H1 (cell line): ENCODE data around the gene PDE4B. TPM values are rescaled to one million over a fixed set of nuclear protein-coding genes. Genes with fewer than 3 reads are reported as not detected.

ENCODE experiments used
- CTCF ChIA-PET: fragments of 300-600 bp; sonication (Branson Sonifier 250); formaldehyde crosslinking; loops from one replicate; lab custom pipeline; 2021; ENCODE audit not compliant: partially characterized antibody; lab: Charles Lee
- POLR2A ChIA-PET: fragments of 300-600 bp; sonication (Branson Sonifier 250); formaldehyde crosslinking; loops from one replicate; lab custom pipeline; 2021; ENCODE audit warnings: inconsistent platforms; ENCODE audit not compliant: partially characterized antibody; lab: Charles Lee
- DNase-seq, 2 experiments: peaks; one replicate each; pipeline versions ENCODE4 v3.0.0 to v3.0.0-alpha.2; 2010 to 2022; ENCODE audit warnings: low spot score in 2 of 2, low read depth in 1 of 2, mixed read lengths in 1 of 2
- FAIRE-seq: peaks from 2 replicates; lab custom pipeline; 2011; peaks lifted over from hg19 to GRCh38; lab: Jason Lieb, UNC
- H2AFZ ChIP-seq: 2 replicates; pipeline ENCODE4 v1.8.1; 2012; ENCODE audit warnings: low read length, inconsistent platforms
- H2AK5ac ChIP-seq: 2 replicates; pipeline ENCODE4 v1.6.1; 2013; ENCODE audit warnings: low read depth, low read length
- H2BK120ac ChIP-seq: replicated peaks from 2 replicates; pipeline ENCODE3; 2013; ENCODE audit warnings: low read depth, low read length, inconsistent platforms
- H2BK12ac ChIP-seq: 2 replicates; pipeline ENCODE4 v1.6.1; 2013; ENCODE audit warnings: low read depth, low read length
- H2BK15ac ChIP-seq: 2 replicates; pipeline ENCODE4 v1.6.1; 2013; ENCODE audit warnings: low read length
- H2BK20ac ChIP-seq: 2 replicates; pipeline ENCODE4 v1.6.1; 2013; ENCODE audit warnings: low read length
- H2BK5ac ChIP-seq: 2 replicates; pipeline ENCODE4 v1.6.1; 2013; ENCODE audit warnings: low read depth, low read length
- H3K14ac ChIP-seq: 2 replicates; pipeline ENCODE4 v1.6.1; 2013; ENCODE audit warnings: inconsistent platforms; ENCODE audit not compliant: insufficient read length
- H3K18ac ChIP-seq: 2 replicates; pipeline ENCODE4 v1.6.1; 2013; ENCODE audit warnings: low read length; ENCODE audit errors: extremely low read depth
- H3K23ac ChIP-seq: 2 replicates; pipeline ENCODE4 v1.6.1; 2013; ENCODE audit warnings: inconsistent platforms; ENCODE audit not compliant: insufficient read length
- H3K23me2 ChIP-seq: 2 replicates; pipeline ENCODE4 v1.6.1; 2013; ENCODE audit warnings: low read depth, low read length
- H3K27ac ChIP-seq: 2 replicates; pipeline ENCODE4 v1.6.1; 2011; ENCODE audit warnings: low read depth, low read length, inconsistent platforms
- H3K27me3 ChIP-seq, 4 experiments: replicated peaks in 1 of 4; 1 replicate in 1 of 4; 2 replicates in 3 of 4; pipeline versions ENCODE4 v1.6.1 to v1.8.1; 2011 to 2013; ENCODE audit warnings: low read length in 3 of 4, mild to moderate bottlenecking in 3 of 4, inconsistent platforms in 2 of 4, mixed read lengths in 2 of 4, moderate library complexity in 1 of 4; ENCODE audit not compliant: control insufficient read depth in 3 of 4, insufficient read depth in 3 of 4; ENCODE audit errors: extremely low read depth in 1 of 4
- H3K36me3 ChIP-seq, 4 experiments: 2 replicates each; pipeline versions ENCODE4 v1.6.1 to v1.8.1; 2011 to 2013; ENCODE audit warnings: mild to moderate bottlenecking in 4 of 4, low read length in 3 of 4, moderate library complexity in 2 of 4, control low read depth in 1 of 4, inconsistent platforms in 1 of 4; ENCODE audit not compliant: insufficient read depth in 4 of 4, control insufficient read depth in 2 of 4
- H3K4ac ChIP-seq: replicated peaks from 2 replicates; pipeline ENCODE3; 2013; ENCODE audit warnings: low read length, low read depth, mixed read lengths, inconsistent platforms; ENCODE audit not compliant: insufficient read length
- H3K4me1 ChIP-seq, 4 experiments: replicated peaks in 1 of 4; 1 replicate in 1 of 4; 2 replicates in 3 of 4; pipeline versions ENCODE4 v1.6.1 to v1.8.1; 2011 to 2013; ENCODE audit warnings: low read length in 3 of 4, inconsistent platforms in 2 of 4, mixed read lengths in 1 of 4; ENCODE audit not compliant: insufficient read depth in 4 of 4, control insufficient read depth in 3 of 4
- H3K4me2 ChIP-seq, 2 experiments: 2 replicates each; pipeline versions ENCODE4 v1.6.1 to v1.8.1; 2011 to 2013; ENCODE audit warnings: low read depth in 2 of 2, low read length in 2 of 2, control low read depth in 1 of 2, inconsistent platforms in 1 of 2, mild to moderate bottlenecking in 1 of 2; ENCODE audit not compliant: insufficient read depth in 1 of 2
- H3K4me3 ChIP-seq, 4 experiments: fragments of 200-600, 300-600 bp in 1 of 4; sonication (generic), shearing (Covaris generic), sonication (Bioruptor Twin) in 1 of 4; 2 replicates each; pipeline versions ENCODE4 v1.5.1 to v1.8.1; 2011 to 2016; ENCODE audit warnings: low read length in 4 of 4, low read depth in 3 of 4, control low read depth in 2 of 4, inconsistent platforms in 2 of 4, mild to moderate bottlenecking in 2 of 4, mixed read lengths in 1 of 4, moderate library complexity in 1 of 4; ENCODE audit not compliant: insufficient read depth in 2 of 4; ENCODE audit errors: extremely low read depth in 1 of 4
- H3K56ac ChIP-seq: replicated peaks from 2 replicates; pipeline ENCODE3; 2013; ENCODE audit warnings: low read depth, mild to moderate bottlenecking, mixed read lengths, low read length, inconsistent platforms; ENCODE audit not compliant: insufficient read length
- H3K79me1 ChIP-seq: 2 replicates; pipeline ENCODE4 v1.6.1; 2013; ENCODE audit warnings: low read depth, low read length, control low read depth
- H3K79me2 ChIP-seq, 2 experiments: 2 replicates each; pipeline versions ENCODE4 v1.6.1 to v1.8.1; 2012 to 2013; ENCODE audit warnings: low read length in 2 of 2, mild to moderate bottlenecking in 2 of 2, inconsistent platforms in 1 of 2; ENCODE audit not compliant: insufficient read depth in 2 of 2, control insufficient read depth in 1 of 2
- H3K9ac ChIP-seq, 4 experiments: replicated peaks in 1 of 4; 1 replicate in 1 of 4; 2 replicates in 3 of 4; pipeline versions ENCODE4 v1.6.1 to v1.8.1; 2011 to 2013; ENCODE audit warnings: low read depth in 3 of 4, low read length in 3 of 4, control low read depth in 2 of 4, mild to moderate bottlenecking in 2 of 4, moderate library complexity in 2 of 4, inconsistent platforms in 1 of 4; ENCODE audit errors: extremely low read depth in 1 of 4
- H3K9me3 ChIP-seq, 2 experiments: 2 replicates each; pipeline versions ENCODE4 v1.6.1 to v1.8.1; 2012 to 2013; ENCODE audit warnings: mild to moderate bottlenecking in 2 of 2, moderate library complexity in 2 of 2, control low read depth in 1 of 2, inconsistent platforms in 1 of 2, low read depth in 1 of 2, low read length in 1 of 2, mixed read lengths in 1 of 2; ENCODE audit not compliant: insufficient read depth in 2 of 2
- H4K20me1 ChIP-seq, 2 experiments: replicated peaks in 1 of 2; 2 replicates each; pipeline versions ENCODE3 to v1.8.1; 2011 to 2013; ENCODE audit warnings: inconsistent platforms in 2 of 2, low read length in 2 of 2, mild to moderate bottlenecking in 1 of 2; ENCODE audit not compliant: insufficient read depth in 2 of 2, control insufficient read depth in 1 of 2
- H4K5ac ChIP-seq: 2 replicates; pipeline ENCODE4 v1.6.1; 2013; ENCODE audit warnings: low read length, low read depth, mixed read lengths, inconsistent platforms; ENCODE audit not compliant: insufficient read length
- H4K8ac ChIP-seq: 2 replicates; pipeline ENCODE4 v1.8.0; 2013; ENCODE audit warnings: mild to moderate bottlenecking, moderate library complexity, low read length, inconsistent platforms; ENCODE audit not compliant: insufficient read depth; ENCODE audit errors: extremely low read depth
- H4K91ac ChIP-seq: replicated peaks from 2 replicates; pipeline ENCODE3; 2013; ENCODE audit warnings: low read length, mixed read lengths, inconsistent platforms; ENCODE audit not compliant: insufficient read length
- CHD1 ChIP-seq: IDR thresholded peaks from 2 replicates; pipeline ENCODE4 v1.6.1; 2012; ENCODE audit warnings: low read depth, low read length, improper control_type of control experiment
- CTBP2 ChIP-seq: IDR thresholded peaks from 2 replicates; pipeline ENCODE4 v1.7.0; 2011; ENCODE audit warnings: borderline replicate concordance, mild to moderate bottlenecking, moderate library complexity, mixed read lengths, low read length; ENCODE audit not compliant: insufficient read depth, insufficient read length
- EP300 ChIP-seq, 2 experiments: IDR thresholded peaks; 1 replicate in 1 of 2; 2 replicates in 1 of 2; pipeline ENCODE4 v1.6.1; 2011 to 2012; ENCODE audit warnings: low read depth in 2 of 2, low read length in 2 of 2, mild to moderate bottlenecking in 2 of 2, borderline replicate concordance in 1 of 2, inconsistent platforms in 1 of 2, moderate library complexity in 1 of 2
- HDAC6 ChIP-seq: IDR thresholded peaks from one replicate; pipeline ENCODE4 v1.7.1; 2012; ENCODE audit warnings: low read depth, mild to moderate bottlenecking, inconsistent platforms, low read length, moderate library complexity
- KDM4A ChIP-seq: IDR thresholded peaks from one replicate; pipeline ENCODE4 v1.7.1; 2012; ENCODE audit warnings: low read depth, mild to moderate bottlenecking, moderate library complexity, low read length, inconsistent platforms; ENCODE audit not compliant: severe bottlenecking
- POU5F1 ChIP-seq: IDR thresholded peaks from 2 replicates; pipeline ENCODE4 v1.6.1; 2011; ENCODE audit warnings: low read depth, mild to moderate bottlenecking, low read length, moderate library complexity
- SP1 ChIP-seq: IDR thresholded peaks from 2 replicates; pipeline ENCODE4 v1.6.1; 2011; ENCODE audit warnings: low read depth, low read length
- SUZ12 ChIP-seq: fragments of 200-600 bp; sonication (generic); IDR thresholded peaks from 2 replicates; pipeline ENCODE4 v1.6.1; 2012; ENCODE audit warnings: mild to moderate bottlenecking, inconsistent platforms, low read length, moderate library complexity, mixed read lengths
- YY1 ChIP-seq: IDR thresholded peaks from 2 replicates; pipeline ENCODE4 v1.6.1; 2011; ENCODE audit warnings: low read depth, mild to moderate bottlenecking, low read length
- whole genome bisulfite sequencing, 2 experiments: shearing (Covaris generic) in 1 of 2; methylation state at CpG; one replicate each; pipeline versions ENCODE4 v1.1.6 to v1.1.7; 2013 to 2015; ENCODE audit warnings: low lambda C conversion rate in 2 of 2, mixed read lengths in 2 of 2, inconsistent platforms in 1 of 2, low coverage in 1 of 2, missing lambda C conversion rate in 1 of 2; ENCODE audit not compliant: insufficient replicate concordance in 2 of 2, insufficient coverage in 1 of 2, insufficient read length in 1 of 2; ENCODE audit errors: extremely low coverage in 1 of 2, missing lambda C conversion rate in 1 of 2; 5-methylcytosine and 5-hydroxymethylcytosine counted together
- polyA plus RNA-seq, 7 experiments: library from polyadenylated mRNA; depleted of rRNA in 3 of 7; stranded (reverse) in 5 of 7; unstranded in 2 of 7; fragments of >200 nt in 5 of 7; fragments of 200-250 nt in 2 of 7; gene quantifications; 1 replicate in 5 of 7; 2 replicates in 1 of 7; 4 replicates in 1 of 7; pipeline versions ENCODE4 v1.2.1 to v1.2.3, GENCODE V29; 2011 to 2013; ENCODE audit warnings: missing spikeins in 2 of 7, mixed read lengths in 2 of 7
- total RNA-seq: library from RNA; stranded (reverse); fragmentation: NEBNext Ultra II Directional; extraction: Animal tissue kit (Norgen Biotek cat#: 25700); gene quantifications from 2 replicates; pipeline ENCODE4 v1.2.1, GENCODE V29; 2021
- TF ChIP-seq, protein P1 (sequence below): IDR thresholded peaks from 2 replicates; pipeline ENCODE4 v1.6.1; 2012; ENCODE audit warnings: inconsistent platforms
- TF ChIP-seq, protein P2 (sequence below): IDR thresholded peaks from 2 replicates; pipeline ENCODE4 v1.6.1; 2012; ENCODE audit warnings: inconsistent platforms

PDE4B gene
- total and polyA plus RNA-seq, 2 of the 8 experiments (the other 6 are each of a cell fraction or from before 2014, with no cell fraction given): 5.0 to 15.1 TPM

DNA sequence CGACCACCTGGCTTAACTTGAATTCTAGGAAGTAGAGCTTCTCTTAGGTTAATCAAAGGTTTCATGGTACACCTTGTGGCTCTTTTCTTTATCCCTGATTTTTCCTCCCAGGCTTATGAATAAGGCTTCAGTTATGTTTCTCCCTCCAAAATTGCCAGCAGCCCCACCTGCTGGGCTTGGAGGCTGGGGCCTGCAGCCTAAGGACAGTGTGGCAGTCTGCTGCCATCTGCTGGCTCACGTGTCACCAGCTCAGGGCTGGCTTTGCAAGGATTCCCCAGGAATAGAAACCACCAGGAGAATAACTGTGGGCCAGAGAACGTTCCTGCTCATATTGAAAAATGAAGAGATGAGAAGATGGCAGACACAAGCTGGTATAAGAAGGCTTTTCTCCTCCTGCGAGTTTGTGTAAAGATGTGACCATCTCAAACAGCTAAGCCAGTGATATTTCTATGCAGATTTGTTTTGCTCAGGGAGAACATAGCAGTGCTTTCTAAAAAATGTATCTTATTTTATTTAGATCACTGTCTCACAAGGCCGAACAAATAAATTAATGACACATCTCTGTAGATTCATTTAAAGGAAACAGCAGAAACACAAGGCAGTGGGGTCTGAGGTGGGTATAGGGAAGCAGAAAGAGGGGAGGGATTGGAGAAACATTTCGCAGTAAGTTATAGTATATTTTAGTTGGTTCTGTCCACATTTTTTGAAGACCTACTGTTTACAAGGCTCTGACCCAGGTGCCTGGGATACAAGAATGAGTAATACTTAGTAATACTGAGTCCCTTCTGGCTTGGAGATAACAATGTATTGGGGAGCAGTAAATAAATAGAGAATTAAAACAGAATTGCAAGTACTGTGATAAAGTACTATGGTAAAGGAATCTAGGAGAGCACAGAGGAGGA is 450.2 kb downstream of the PDE4B start:
- no peaks in the 10 kb centered on the region for H3K36me3 ChIP-seq
- H3K4me3 ChIP-seq: no peak overlapping the region
- H3K18ac ChIP-seq: no peak overlapping the region
- no peaks in the 10 kb centered on the region for H3K79me1 ChIP-seq
- no peaks in the 10 kb centered on the region for H3K79me2 ChIP-seq
- no peak overlapping the region for H2BK15ac ChIP-seq
- H3K56ac ChIP-seq: no peak overlapping the region
- H2AK5ac ChIP-seq: no peak overlapping the region
- no peak overlapping the region for H2BK5ac ChIP-seq
- H3K9me3 ChIP-seq: no peaks in the 10 kb centered on the region
- H2AFZ ChIP-seq: no peak overlapping the region
- no peaks in the 10 kb centered on the region for H3K4me1 ChIP-seq
- H3K14ac ChIP-seq: no peak overlapping the region
- H2BK120ac ChIP-seq: no peak overlapping the region
- H4K5ac ChIP-seq: no peak overlapping the region
- no peaks in the 10 kb centered on the region for H4K20me1 ChIP-seq
- 50% methylated on average over 6 of the region's 6 CpGs; no CpG with 5 or more reads in 1 of the 2 experiments for WGBS, 2 experiments
- no peak overlapping the region for H4K91ac ChIP-seq
- DNase-seq (peak; percentile 60 to 80), FAIRE-seq (peak; percentile 13)
- no peak overlapping the region for H3K9ac ChIP-seq
- ChIA-PET POLR2A (no interaction called here), CTCF (interaction anchor here (0.6 to 18.4 kb wide), 70 partner anchors 9 to 1178 kb away, joined by 3 to 273 read pairs (median 4); partner anchors contain the start of gene PDE4B)
- no peaks in the 10 kb centered on the region for H3K27me3 ChIP-seq
- no peak overlapping the region for H2BK12ac ChIP-seq
- H4K8ac ChIP-seq: no peak overlapping the region
- no peak overlapping the region for H3K4me2 ChIP-seq
- H3K23ac ChIP-seq: no peak overlapping the region
- H2BK20ac ChIP-seq: no peak overlapping the region
- no peak overlapping the region for H3K27ac ChIP-seq
- no peaks in the 10 kb centered on the region for H3K23me2 ChIP-seq
- no peak overlapping the region for H3K4ac ChIP-seq
- TF ChIP-seq YY1 (no peak), KDM4A (no peak), SUZ12 (no peak), EP300 (IDR thresholded peaks at IDR 0.05; ENCODE audit: borderline replicate concordance in 1 of 2, low read depth in 2 of 2, low read length in 2 of 2) (no peak), HDAC6 (no peak), SP1 (no peak), CHD1 (no peak), POU5F1 (no peak), CTBP2 (no peak)
- TF ChIP-seq, protein P1, sequence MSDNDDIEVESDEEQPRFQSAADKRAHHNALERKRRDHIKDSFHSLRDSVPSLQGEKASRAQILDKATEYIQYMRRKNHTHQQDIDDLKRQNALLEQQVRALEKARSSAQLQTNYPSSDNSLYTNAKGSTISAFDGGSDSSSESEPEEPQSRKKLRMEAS: 0 out of 2 replicates have a peak, but pooled peaks have one; percentile 35
- TF ChIP-seq, protein P2, sequence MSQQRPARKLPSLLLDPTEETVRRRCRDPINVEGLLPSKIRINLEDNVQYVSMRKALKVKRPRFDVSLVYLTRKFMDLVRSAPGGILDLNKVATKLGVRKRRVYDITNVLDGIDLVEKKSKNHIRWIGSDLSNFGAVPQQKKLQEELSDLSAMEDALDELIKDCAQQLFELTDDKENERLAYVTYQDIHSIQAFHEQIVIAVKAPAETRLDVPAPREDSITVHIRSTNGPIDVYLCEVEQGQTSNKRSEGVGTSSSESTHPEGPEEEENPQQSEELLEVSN: 0 out of 2 replicates have a peak, but pooled peaks have one; percentile 19
